ENCODE measurements around the gene HMGXB3. TPM values are rescaled to one million over a fixed set of nuclear protein-coding genes. Genes with fewer than 3 reads are reported as not detected.
"Not testable (repeated sequence)": the region's sequence is repeated elsewhere in the genome, so short reads cannot be mapped to it uniquely, and the experiment has no call there.

The HMGXB3 gene
- total RNA-seq, 1 experiment from 2014 or later = 19.9 TPM

DNA sequence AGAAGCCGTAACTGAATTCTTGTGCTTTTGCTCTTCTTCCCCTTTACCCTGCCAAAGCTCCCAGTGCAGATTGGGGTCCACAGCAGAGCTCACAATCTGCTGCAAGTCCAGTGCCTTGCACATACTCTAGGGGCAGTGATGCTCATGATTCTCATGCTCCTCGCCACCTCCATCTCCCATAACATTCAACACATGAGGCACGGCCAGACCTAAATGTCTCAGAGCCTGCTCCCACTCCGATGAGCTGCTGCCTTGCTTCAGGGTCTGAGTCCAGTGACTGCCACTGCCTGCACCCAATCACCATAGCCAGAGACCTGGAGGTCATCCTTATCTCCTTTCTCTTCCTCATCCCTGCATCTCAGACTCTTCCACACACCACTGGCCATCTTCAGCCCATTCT is 75.3 kb downstream of the HMGXB3 start:
- DNase-seq (ENCODE audit: low read depth) = no peak
- in situ Hi-C loops (cut with HindIII; ENCODE audit: low pct_unique_long_range_greater_than_20kb, low sequenced_read_pairs) = no loop called here

DNA sequence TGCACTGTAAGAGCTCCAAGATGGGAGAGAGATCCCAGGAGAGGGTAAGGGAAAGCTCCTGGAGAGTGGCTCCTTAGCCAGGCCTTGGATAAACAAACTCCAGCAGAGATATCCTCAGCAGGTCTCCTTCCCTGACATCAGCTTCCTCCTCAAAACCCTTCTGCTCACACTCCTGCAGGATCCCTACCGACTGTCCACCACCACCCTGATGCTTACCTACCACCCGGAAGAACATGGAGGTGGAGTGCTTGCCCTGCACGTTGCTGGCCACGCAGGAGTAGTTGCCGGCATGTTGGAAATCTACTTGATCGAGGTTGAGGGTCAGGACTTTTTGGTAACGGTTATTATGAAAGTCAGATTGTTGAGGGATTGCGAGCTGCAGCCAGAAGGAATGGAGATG is 76.5 kb downstream of the HMGXB3 start:
- DNase-seq (ENCODE audit: low read depth) = no peak
- in situ Hi-C loops (cut with HindIII; ENCODE audit: low pct_unique_long_range_greater_than_20kb, low sequenced_read_pairs) = no loop called here

DNA sequence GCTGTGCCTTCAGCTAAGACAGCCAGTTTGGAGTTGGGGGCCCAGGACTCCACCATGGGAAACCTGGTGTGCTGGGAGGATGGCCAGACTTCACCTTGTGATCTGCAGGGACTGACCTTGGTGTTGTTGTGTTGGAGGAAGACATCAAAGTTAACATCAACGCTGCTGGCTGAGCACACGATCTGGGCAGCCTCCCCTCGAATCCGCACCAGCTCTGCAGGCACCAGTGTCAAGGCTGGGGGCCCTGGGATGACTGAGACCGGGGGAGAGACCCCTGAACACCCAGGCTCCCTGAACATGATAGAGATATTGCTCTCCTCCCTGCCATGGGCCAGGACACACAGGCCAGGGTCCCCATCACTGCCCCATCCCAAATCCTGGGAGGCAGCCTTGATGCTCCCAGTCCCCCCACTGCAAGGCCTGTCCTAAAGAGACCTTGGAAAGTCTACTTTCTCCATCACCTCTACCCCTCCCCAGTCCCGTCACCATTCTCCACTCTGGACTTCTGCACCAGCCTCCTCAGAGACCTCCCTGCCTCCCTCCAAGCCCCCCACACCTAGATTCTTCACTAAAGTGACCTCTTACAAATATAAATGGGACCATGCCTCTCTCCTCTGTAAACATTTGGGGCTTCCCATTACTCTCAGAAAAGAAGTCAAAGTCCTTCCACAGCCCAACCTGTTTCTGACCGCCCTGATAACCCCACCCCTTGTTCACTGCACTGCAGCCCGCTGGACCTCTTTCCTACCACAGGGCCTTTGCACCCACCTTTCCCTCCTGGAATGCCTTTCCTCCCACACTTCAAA is 77.7 kb downstream of the HMGXB3 start:
- DNase-seq (ENCODE audit: low read depth) = no peak
- in situ Hi-C loops (cut with HindIII; ENCODE audit: low pct_unique_long_range_greater_than_20kb, low sequenced_read_pairs) = no loop called here

DNA sequence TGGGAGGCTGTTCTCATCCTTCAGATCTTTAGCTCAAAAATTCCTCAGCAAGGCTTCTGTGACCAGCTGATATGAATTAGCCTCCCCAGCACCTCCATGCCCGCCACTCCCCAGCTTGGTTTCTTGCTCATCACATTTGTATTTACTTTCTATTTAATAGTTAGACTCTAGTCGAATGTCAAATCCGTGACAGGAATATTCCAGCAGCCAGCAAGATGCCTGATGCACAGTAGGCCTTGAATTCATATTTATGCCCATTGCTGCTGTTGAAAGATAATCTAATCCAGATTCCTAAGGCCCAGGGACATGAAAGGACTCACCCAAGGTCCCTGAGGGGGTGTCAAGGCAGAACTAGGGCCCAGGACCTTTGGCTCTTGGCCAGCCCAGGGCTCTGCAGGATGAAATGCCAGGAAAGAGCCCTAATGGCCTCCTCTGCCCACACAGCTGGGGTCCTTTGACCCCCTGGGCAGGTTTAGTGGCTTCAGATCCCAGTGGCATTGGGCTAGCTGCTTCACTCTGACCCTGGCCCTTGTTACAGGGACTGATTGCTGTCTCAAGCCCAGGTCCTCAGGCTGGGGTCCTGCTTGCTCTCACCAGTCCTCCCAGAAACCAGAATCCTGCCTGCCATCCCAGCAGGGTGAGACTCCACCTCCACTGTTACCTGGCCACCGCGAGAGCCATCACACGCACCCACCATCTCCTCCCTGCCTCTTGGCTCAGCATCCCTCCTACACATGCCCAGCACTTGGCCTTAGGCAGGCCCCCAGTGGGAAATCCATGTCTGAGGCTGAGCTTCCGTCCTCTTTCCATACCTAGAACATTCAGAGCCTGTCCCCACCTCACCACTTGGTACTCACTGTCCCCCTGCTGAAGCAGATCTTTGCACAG is 78.5 kb downstream of the HMGXB3 start:
- in situ Hi-C loops (cut with HindIII; ENCODE audit: low pct_unique_long_range_greater_than_20kb, low sequenced_read_pairs) = no loop called here
- DNase-seq (ENCODE audit: low read depth) = no peak

DNA sequence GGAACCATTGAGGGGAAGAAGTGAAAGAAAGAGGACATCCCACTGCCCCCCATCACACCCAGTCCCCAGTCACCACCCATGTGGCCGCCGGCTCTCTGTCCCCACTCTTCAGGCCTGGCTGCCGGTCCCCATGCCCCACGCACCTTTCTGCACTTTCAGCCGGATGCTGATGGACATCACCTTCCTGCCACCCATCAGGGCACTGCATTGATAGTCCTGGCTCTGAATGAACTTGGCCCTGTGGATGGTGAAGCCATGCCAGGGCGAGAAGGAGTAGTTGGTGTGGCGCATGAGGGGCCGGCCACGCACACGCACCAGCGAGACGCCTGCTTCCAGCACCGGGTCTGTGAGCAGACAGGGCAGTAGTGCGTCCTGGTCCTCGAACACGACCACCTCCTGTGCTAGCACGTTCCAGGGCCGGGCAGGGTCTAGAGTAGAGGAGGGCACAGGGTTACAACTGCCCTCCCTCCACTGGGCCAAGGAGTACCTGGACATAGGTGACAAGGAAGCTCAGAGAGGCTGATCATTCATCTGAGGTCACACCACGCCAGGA is 79.4 kb downstream of the HMGXB3 start:
- DNase-seq (ENCODE audit: low read depth) = no peak
- in situ Hi-C loops (cut with HindIII; ENCODE audit: low pct_unique_long_range_greater_than_20kb, low sequenced_read_pairs) = no loop called here

DNA sequence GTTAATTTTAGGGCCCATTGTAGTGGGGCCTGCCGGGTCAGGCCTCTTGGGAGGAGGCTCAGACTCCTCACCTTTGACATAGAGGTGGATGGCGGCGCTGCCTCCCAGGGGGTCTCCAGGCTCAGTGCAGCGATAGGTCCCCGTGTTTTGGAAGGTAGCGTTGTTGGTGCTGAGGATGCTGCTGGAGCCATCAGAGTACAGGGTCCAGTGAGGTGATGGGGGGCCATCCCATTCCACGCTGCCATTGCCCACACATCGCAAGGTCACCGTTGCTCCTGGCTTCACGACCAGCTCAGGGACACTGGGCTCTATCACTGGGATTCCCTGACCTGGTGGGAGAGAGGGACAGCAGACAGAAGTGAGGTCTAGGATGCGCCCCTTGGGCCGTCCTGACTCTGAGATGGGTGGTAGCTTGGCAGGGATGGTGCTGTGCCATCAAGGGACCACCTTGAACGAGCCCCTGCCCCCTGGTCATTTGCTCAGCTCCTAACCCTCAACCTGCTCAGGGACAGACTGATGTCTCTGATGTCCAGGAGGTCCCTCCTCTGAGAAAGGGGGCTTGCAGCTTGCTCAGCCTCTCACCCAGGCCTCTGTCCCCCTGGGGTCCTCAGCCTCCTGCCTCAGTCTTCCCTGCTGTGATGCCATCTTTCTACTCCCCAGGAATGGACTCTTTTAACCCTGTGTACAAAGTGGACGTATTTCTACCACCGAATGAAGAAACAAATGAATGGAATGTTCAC is 80.3 kb downstream of the HMGXB3 start:
- in situ Hi-C loops (cut with HindIII; ENCODE audit: low pct_unique_long_range_greater_than_20kb, low sequenced_read_pairs) = no loop called here
- no peak for DNase-seq (ENCODE audit: low read depth)

DNA sequence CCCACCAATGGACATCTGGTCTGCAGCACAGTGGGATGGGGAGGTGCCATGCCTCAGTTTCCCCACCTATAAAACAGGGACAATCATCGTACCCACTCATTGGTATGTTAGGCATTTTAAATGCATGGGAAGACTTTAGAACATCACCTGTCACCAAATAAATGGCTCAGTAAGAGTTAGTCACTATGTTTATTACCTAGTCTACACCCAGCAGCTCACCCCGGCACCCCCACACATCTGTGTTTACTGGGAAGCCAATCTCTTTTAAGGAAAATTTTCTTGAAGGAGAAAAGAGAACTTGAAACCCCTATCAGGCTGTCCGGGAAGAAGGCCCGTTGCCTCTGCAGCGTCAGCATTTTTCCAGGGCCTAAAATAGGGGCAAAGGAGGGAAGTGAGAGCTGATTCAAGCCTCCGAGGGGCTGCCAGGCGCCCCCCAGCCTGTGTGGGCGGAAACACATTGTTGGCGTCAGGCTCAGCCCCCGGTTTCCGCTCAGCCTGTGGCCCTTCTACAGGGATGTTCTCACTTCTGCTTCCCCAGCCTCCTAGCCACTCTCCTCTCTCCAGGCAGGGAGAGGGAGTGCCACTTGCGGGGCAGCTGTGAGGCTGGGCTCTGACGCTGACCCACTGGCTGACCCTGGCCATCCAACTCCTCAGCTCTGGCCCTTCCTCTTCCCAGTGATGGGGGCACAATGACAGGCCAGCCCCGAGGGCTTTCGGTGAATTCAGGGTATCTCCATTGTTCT is 81.2 kb downstream of the HMGXB3 start:
- DNase-seq (ENCODE audit: low read depth) = no peak
- in situ Hi-C loops (cut with HindIII; ENCODE audit: low pct_unique_long_range_greater_than_20kb, low sequenced_read_pairs) = no loop called here

DNA sequence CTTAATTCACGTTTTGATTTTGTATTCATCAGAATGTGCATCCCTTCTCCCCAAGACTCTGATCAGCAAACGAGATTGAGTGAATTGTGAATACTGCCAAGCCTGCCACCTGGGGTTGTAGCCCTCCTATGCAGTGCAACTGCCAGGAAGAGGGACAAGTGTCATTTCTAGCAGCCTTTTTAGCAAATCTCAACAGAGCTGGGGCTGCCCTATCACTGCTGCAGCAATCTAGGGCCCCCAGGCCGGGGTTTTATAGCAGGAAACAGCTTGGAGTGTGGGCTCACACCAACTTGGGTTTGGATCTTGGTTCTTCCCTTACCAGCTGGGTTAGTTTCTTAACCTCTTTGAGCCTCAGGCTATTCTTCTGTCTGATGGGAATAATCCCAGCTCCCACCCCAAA is 81.8 kb downstream of the HMGXB3 start:
- in situ Hi-C loops (cut with HindIII; ENCODE audit: low pct_unique_long_range_greater_than_20kb, low sequenced_read_pairs) = no loop called here
- DNase-seq (ENCODE audit: low read depth) = no peak

DNA sequence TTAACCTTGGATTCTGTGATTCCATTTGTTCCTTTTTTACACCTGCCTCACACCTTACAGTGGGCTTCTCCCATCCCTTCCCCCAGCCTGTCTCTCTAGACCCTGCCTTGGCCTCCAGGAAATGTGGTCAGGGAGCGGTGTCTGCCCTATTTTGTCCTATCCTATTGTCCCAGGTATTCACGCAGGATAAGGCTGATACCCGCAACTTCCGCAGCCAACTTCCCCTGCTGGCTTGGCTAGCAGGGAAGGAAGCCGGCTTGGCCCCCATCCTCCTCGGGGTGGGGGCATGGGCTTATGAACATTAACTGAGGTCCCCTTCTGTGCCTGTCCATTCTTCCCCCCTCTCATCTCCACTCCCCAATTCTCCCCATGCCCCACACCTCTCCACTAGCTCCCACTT is 82.3 kb downstream of the HMGXB3 start:
- in situ Hi-C loops (cut with HindIII; ENCODE audit: low pct_unique_long_range_greater_than_20kb, low sequenced_read_pairs) = no loop called here
- DNase-seq (ENCODE audit: low read depth) = no peak

DNA sequence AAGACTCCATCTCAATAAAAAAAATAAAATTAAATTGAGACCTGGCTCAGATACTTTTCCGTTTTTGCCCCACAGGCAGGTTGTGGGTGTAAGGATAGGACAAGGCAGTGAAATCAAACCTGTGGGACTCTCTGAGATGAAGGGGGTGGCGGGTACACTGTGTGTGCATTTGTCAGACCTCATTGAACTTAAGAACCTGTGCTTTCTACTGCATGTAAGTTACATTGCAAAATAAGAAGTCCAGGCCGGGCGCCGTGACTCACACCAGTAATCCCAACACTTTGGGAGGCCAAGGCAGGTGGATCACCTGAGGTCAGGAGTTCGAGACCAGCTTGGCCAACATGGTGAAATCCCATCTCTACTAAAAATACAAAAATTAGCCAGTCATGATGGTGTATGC is 84.2 kb downstream of the HMGXB3 start:
- DNase-seq (ENCODE audit: low read depth); in situ Hi-C loops (cut with HindIII; ENCODE audit: low pct_unique_long_range_greater_than_20kb, low sequenced_read_pairs): not testable (repeated sequence)

DNA sequence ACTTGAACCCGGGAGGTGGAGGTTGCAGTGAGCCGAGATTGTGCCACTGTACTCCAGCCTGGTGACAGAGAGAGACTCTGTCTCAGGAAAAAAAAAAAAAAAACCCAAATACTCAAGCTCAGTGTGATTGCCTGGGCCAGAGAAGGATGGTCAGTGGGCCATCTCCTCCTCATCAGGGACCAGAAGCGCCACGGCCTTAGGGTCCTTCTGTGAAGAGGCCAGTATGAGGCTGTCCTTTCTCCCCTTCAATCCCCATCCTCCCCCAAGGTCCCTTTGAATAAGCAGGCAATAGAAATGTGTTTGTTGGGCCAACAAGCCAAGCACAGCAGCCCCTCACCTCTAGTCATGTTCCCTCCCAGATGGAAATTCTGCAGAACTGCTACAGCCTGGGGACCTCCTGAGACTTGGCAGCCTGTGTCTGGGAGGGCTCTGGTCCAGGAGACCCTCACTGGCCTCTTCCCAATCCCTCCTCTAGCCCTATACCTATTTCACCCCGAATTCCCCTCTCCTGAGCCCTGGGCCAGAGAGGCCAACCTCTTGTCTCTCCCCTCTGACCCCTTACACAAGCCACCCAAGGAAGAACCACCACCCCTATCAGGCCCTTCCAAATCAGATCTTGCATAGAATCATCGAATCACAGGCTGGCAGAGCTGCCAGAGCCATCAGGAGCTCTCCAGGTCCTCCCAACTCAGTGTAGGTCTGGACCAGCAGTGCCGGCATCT is 84.8 kb downstream of the HMGXB3 start:
- DNase-seq (ENCODE audit: low read depth) = no peak
- in situ Hi-C loops (cut with HindIII; ENCODE audit: low pct_unique_long_range_greater_than_20kb, low sequenced_read_pairs) = no loop called here

DNA sequence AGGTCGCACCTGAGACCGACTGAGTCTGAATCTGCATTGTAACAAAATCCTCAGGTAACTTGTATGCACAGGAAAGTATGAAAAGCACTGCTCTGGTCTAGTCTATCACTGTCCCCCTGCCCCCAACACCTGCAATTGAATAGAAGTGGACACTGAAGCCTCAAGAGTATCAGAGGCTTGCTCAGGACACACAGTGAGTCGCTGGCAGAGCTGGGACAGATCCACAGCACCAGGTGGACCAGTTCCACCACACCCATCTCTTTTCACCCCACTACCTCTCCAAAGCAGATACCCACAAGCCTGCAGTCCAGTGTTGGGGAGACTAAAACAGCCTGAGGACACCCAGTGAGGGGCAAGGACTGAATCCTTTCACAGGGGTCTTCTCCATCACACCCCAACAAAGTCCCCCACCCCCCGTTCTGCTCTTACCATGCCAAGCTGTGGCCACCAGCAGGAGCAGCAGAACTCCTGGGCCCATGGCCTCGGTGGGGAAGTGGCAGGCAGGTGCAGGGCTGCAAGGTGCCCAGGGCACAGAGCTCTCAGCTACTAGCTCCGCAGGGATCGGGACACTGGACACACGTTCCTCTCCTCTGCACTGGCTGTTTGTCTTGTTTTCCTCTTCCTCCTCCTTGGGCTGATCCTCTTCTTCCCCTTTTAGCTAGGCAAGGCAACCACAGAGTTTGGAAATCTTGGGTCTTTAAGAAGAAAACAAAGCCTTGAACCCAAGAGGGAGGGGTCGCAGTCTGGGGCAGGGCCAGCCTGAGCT is 85.6 kb downstream of the HMGXB3 start, which contains the start of gene CSF1R:
Gene CSF1R, minus strand, starts transcription at position 605 of the 766 bp plus-strand sequence. Its CDS starts 127 bp downstream, at position 478.
- no peak for DNase-seq (ENCODE audit: low read depth)
- in situ Hi-C loops (cut with HindIII; ENCODE audit: low pct_unique_long_range_greater_than_20kb, low sequenced_read_pairs) = no loop called here

DNA sequence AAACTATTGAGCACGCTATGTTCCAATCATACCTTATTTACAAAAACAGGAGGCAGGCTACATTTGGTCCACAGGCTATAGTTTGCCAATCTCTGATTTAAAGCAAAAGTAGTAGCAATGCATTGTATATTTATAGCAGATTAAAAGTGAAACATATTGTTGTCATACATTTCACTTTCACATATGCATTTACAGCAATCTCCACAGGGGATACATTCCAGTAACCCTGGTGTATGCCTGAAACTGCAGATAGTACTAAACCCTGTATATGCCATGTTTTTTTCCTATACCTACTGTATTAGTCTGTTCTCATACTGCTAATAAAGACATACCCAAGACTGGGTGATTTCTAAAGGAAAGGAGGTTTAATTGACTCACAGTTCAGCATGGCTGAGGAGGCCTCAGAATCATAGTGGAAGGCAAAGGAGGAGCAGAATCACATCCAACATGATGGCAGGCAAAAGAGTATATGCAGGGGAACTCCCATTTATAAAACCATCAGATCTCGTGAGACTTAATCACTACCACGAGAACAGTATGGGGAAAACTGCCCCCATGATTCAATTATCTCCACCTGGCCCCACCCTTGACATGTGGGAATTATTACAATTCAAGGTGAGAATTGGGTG is 91.7 kb downstream of the HMGXB3 start:
- DNase-seq (ENCODE audit: low read depth) = no peak
- in situ Hi-C loops (cut with HindIII; ENCODE audit: low pct_unique_long_range_greater_than_20kb, low sequenced_read_pairs) = no loop called here

DNA sequence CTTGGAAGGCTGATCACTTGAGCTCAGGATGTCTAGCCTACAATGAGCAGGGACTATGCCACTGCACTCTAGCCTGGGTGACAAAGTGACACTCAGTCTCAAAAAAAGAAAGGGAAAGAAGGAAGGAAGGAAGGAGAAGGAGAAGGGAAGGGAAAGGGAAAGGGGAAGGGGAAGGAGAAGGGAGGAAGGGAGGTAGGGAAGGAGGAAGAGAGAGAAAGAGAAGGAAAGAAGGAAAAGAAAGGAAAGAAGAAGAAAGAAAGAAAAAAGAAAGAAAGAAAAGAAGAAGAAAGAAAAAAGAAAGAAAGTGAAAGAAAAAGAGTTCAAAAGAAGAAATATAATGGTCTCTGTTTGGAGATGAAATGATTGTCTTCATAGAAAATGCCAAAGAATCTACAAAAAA is 96.6 kb downstream of the HMGXB3 start:
- DNase-seq (ENCODE audit: low read depth) = no peak
- in situ Hi-C loops (cut with HindIII; ENCODE audit: low pct_unique_long_range_greater_than_20kb, low sequenced_read_pairs) = no loop called here

DNA sequence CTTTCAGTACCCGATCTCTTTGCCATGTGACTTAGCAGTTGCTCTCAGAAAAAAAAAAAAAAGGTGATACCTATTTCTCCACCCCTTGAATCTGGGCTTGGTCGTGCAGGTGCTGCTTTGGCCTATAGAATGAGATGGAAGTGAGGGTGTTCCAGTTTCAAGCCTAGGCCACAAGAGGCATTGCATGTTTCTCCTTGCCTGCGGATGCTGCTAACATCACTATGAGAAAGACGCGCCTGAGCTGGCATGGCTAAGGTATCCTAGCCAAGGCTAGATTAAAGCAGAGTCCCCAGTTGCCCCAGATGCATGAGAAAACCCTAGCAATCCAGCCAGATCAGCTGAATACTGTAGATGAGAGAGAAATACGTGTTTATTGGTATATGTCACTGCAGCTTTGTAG is 100.5 kb downstream of the HMGXB3 start:
- in situ Hi-C loops (cut with HindIII; ENCODE audit: low pct_unique_long_range_greater_than_20kb, low sequenced_read_pairs) = no loop called here
- DNase-seq (ENCODE audit: low read depth) = no peak

Data from Caki2 (cell line).